NCI-H2196 treated with DMSO at 0.1 percent for 48 hours (cell line): ENCODE measurements around the gene KIF2A.
"Not testable (repeated sequence)": the region's sequence is repeated elsewhere in the genome, so short reads cannot be mapped to it uniquely, and the experiment has no call there.

ENCODE experiments used
- DNase-seq: peaks from one replicate; lab custom pipeline; 2025; ENCODE audit not compliant: unreplicated experiment; lab: John Stamatoyannopoulos, UW

KIF2A gene

GRCh38 chr5:62289813-62290212, 16.2 kb upstream of the KIF2A start:
- DNase-seq = no peak

GRCh38 chr5:62291829-62292228, 14.2 kb upstream of the KIF2A start:
- DNase-seq = not testable (repeated sequence)

- DNase-seq = no peak
These were observed 9.0 kb upstream of the KIF2A start for GRCh38 chr5:62296998-62297397.

DNA sequence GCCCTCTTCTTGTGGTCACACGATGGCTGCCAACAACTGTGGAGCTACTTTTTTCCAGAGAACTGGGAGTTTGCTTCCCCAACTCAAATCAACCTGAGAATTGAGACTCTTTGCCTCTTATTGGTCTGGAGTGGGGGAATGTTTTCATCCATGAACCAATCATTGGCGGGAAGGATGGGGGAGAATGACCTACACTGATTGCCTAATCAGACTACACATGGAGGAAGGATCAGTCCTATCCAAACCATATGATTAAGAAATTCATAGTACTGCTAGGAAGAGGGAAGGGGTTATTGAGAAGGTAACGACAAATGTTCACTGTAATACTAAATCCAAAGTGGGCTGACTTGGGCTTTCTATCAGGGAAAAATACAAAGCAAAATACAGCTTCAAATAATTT, 7.9 kb upstream of the KIF2A start:
- no peak for DNase-seq

- DNase-seq = no peak
These were observed 6.9 kb upstream of the KIF2A start for GRCh38 chr5:62299101-62299500.

GRCh38 chr5:62299600-62299999, 6.4 kb upstream of the KIF2A start:
- DNase-seq = no peak

DNA sequence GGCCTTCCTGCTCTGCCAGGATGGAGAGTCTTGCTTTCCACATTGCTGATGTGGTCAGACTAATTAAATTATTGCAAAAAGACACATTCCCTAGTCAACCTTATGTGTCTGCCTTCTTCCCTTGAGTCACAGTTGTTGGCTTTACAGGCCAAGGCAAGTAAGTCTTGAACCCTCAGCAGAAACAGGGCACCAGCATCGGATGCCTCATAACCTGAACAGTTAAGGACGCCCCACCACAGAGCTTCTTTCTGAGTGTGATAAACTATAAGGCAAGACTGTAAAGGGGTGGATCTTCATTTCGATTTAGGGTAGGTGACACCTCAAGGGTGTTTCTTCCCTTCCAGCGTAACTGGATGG, 670 bp upstream of the KIF2A start:
- no peak for DNase-seq

- DNase-seq = no peak
These were observed 403 bp downstream of the KIF2A start for GRCh38 chr5:62306323-62306895.

GRCh38 chr5:62306896-62307689, 1.1 kb downstream of the KIF2A start:
- DNase-seq = no peak

DNA sequence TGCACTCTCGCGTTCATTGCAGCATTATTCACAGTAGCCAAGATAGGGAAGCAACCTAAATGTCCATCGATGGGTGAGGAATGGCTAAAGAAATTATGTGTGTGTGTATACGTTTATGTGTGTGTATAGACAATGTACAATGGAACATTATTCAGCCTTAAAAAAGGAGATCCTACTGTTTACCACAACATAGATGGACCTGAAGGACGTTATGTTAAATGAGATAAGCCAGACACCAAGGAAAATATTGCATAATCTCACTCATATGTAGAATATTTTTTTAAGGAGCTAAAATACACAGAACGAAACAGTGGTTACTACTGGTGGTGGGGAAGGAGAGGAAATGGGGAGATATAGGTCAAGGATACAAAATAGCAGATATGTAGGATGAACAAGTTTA, 2.4 kb downstream of the KIF2A start:
- DNase-seq = no peak

DNA sequence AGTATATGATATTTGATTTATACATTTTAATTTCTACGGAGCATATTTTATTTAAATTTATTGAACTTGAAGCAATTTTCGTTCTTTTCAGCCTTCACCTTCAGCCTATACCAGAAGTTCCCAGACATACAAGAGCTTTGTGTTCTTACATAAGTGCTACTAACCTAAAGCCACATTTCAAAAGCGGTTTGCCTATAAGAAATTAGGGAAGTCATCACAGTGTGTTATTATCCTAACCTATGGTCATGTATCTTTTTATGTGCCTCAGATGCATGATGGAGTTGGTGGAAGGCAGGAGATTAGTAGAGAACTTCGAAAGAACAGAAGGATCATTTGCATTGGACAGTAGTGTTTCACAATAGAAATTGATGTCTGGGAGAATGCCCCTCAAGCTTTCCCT, 3.1 kb downstream of the KIF2A start:
- DNase-seq = no peak

- no peak for DNase-seq
These were observed 4.6 kb downstream of the KIF2A start for GRCh38 chr5:62310426-62311143.

DNA sequence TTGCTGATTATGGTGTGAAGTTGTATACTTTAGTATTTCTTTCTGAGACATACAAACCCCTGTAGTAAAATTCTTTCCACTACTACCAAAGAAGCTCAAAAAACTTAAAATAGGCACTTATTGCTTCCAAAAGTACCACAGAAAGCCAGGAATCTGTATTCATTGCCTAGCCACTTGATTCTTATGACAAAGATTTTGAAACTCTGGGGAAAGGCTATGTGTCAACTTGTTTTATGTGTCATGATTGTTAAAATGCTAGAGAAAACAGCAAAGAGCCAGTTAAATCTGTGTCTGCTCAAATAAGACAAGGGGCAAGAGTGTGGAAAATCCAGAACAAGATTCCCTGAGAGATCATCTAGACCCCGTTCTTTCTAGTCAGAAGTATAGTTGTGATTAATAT, 6.0 kb downstream of the KIF2A start:
- DNase-seq = no peak

DNA sequence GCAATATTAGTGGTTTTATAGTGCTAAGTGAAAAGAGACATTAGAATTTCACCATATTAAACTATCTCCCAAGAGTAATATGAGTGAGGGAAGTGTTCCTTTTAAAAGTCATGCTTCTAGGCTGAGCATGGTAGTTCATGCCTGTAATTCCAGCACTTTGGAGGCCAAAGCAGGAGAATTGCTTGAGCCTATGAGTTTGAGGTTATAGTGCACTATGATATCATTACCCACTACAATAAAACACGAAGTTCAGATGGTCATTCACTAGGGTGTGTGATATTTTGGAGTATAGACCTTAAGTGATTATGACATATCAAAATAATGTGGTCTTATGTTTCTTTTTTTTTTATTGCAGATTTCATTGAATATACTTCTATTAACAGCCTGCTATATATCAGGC, 6.7 kb downstream of the KIF2A start:
- DNase-seq = no peak

GRCh38 chr5:62314213-62314830, 8.3 kb downstream of the KIF2A start:
- no peak for DNase-seq

DNA sequence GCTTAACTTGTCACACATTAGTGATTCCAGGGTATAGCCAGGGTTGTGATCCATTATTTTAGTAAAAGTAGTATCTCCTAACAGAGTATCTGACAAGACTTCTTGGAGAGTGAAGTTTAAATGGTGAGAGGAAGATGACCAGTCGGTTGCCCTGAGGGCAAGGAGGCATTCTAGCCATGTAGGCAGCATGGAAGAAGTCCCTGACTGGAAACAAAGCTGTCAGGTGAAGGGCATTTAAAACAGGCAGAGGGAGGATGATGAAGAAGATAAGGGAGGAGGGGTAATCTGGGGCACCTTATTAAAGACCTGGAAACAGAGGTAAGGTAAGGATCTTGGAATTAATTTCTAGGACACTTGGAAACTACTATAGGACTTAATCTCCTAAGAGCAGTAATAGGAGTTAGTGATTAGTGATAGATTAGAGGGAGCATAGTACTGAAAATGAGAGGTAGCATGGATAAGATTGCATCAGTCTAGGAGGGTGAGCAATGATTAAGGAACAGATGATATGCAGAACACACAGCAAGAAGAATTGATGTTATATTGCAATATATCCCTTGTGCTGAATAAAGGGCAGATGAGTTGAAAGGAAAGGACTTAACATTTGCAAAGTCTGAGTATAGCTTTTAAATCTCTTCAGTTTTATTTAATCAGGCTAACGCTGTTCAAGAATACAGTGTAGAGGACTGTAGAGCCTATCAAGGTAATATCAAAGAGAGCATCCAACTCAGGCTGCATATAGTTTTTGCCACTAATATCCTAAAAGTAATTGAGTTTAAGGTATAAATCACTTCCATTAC, 9.6 kb downstream of the KIF2A start:
- DNase-seq = no peak

DNA sequence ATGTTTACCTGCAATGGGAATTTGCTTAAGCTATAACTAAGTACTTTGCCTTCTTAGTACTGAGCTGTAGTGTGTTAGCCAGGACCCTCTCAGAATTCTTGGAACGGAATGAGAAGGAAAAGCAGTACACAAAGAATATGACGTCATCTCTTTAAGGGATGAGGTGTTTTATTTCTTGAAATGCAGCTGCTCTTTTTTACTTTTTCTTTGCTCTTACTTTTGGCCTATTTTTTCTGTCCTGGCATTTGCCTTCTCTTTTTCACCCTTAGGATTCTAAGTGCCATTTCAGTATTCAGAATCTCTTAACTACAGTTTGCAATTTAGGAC, 10.1 kb downstream of the KIF2A start:
- no peak for DNase-seq

DNA sequence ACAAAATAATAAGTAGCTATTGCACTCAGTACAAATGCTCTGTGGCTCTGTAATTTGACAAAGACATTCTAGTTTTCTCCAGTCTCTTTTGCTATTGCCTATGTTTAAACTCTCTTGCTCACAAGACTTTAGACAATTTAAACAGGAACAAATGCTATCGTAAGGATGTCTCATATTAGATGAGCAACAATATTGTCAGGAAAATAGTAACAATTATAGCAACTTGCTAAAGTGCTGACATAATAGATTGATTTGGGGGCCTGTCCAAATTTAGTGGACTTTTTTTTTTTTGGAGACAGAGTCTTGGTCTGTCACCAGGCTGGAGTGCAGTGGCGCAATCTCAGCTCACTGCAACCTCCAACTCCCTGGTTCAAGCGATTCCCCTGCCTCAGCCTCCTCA, 11.8 kb downstream of the KIF2A start:
- DNase-seq = no peak

GRCh38 chr5:62322484-62322883, 16.5 kb downstream of the KIF2A start:
- no peak for DNase-seq

- DNase-seq = no peak
These were observed 20.3 kb downstream of the KIF2A start for GRCh38 chr5:62326302-62326701.

DNA sequence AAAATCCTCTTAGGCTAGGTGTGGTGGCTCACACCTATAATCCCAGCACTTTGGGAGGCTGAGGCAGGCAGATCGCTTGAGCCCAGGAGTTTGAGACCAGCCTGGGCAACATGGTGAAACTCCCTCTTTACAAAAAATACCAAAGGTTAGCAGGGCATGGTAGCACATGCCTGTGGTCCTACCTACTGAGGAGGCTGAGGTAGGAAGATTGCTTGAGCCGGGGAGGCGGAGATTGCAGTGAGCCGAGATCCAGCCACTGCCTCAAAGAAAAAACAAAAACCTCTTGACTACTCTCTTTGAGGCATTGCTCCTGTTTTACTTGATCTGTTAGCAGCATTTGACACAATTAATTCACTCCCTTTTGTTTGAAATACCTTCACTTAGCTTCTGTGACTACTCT, 20.7 kb downstream of the KIF2A start:
- no peak for DNase-seq
